Stimulated activated naive CD8-positive, alpha-beta T cell treated with anti-CD3 and anti-CD28 coated beads, Interleukin-15, Interleukin-2, amounts not matched to agents 100 ng/mL and 50 ng/mL, for 24 hours (primary cell): ENCODE measurements around the gene RNH1.

Experiments used
- H3K27ac Mint-ChIP-seq: one replicate; pipeline ENCODE4 v1.8.0; 2021; ENCODE audit warnings: mild to moderate bottlenecking, mixed read lengths
- H3K27me3 Mint-ChIP-seq: one replicate; pipeline ENCODE4 v1.8.0; 2021; ENCODE audit warnings: mixed read lengths
- H3K36me3 Mint-ChIP-seq: one replicate; pipeline ENCODE4 v1.8.0; 2021; ENCODE audit warnings: low read depth, mixed read lengths
- H3K4me1 Mint-ChIP-seq: one replicate; pipeline ENCODE4 v1.8.0; 2021; ENCODE audit warnings: low read depth, mixed read lengths
- H3K4me3 Mint-ChIP-seq: one replicate; pipeline ENCODE4 v1.8.0; 2021; ENCODE audit warnings: mild to moderate bottlenecking, mixed read lengths
- H3K9me3 Mint-ChIP-seq: one replicate; pipeline ENCODE4 v1.8.0; 2021; ENCODE audit warnings: mixed read lengths

RNH1 gene

DNA sequence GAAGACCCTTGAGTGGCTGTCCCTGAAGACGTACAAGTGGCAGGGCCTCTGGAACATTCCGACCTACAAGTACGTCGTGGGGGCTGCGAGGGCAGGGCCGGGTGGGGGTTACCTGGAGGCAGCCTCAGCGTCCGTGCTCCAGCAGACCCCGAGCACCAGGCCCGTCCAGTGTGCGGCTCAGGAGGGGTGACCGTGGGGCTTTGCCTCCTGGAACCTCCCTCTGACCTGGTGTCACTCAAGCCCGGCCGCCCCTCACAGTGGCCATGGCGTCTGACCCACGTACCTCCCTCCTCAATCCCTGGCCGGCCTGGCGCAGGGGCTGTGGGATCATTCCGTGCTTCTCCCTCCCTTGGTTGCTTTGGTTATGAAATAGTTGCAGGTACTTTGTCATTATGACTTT, 18.5 kb downstream of the RNH1 start:
- peaks cover 5% of the 10 kb centered on the region for H3K36me3 Mint-ChIP-seq
- H3K27me3 Mint-ChIP-seq: no peaks in the 10 kb centered on the region
- no peak overlapping the region for H3K27ac Mint-ChIP-seq
- H3K4me1 Mint-ChIP-seq: no peaks in the 10 kb centered on the region
- H3K9me3 Mint-ChIP-seq: no peaks in the 10 kb centered on the region
- H3K4me3 Mint-ChIP-seq: no peak overlapping the region

GRCh38 chr11:488062-488461, 19.0 kb downstream of the RNH1 start:
- Mint-ChIP-seq H3K9me3 (no peaks in the 10 kb centered on the region), H3K27ac (no peak overlapping the region), H3K4me3 (no peak overlapping the region), H3K27me3 (no peaks in the 10 kb centered on the region), H3K36me3 (peaks cover 5% of the 10 kb centered on the region), H3K4me1 (no peaks in the 10 kb centered on the region)

DNA sequence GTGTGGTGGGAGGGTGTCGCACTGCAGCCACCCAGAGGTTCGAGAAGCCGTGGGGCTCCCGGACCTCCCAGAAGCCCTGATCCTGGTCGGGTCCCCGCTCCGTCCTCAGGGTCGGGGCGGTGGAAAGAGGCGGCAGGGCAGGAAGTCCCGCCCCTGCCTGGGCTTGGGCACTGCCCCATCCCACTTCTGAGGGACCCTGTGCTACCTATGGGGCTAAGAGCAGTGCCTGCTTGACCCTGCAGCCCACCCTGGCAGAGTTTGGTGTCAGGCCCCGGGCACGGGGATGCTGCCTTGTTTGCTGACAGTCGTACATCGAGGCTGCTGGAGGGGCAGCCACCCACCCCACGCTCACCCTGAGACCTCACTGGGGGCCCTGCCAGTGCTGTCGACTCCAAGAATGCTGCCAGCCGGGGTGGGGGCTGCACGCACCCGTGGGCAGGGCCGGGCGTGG, 19.4 kb downstream of the RNH1 start:
- no peaks in the 10 kb centered on the region for H3K27me3 Mint-ChIP-seq
- no peaks in the 10 kb centered on the region for H3K9me3 Mint-ChIP-seq
- H3K36me3 Mint-ChIP-seq: peaks cover 5% of the 10 kb centered on the region
- no peak overlapping the region for H3K27ac Mint-ChIP-seq
- no peaks in the 10 kb centered on the region for H3K4me1 Mint-ChIP-seq
- no peak overlapping the region for H3K4me3 Mint-ChIP-seq

DNA sequence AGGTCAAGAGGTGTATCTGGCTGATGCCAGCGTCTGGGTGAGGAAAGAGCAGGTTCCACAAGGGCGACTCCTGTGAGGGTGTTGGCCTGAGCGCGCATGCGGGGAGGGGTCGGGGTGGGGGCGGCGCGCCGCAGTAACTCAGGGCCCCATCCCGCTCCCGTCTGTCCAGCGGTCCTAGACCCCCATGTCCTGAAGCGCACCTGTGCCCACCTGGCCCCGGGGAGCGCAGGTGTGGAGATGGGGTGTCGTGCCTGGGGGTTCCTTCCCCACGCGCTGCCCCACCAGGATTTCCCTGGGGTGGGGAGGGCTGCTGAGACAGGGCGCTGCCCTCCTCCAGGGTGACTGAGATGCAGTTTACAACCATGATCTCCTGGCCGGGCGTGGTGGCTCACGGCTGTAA, 20.9 kb downstream of the RNH1 start:
- Mint-ChIP-seq H3K4me3 (no peak overlapping the region), H3K9me3 (no peaks in the 10 kb centered on the region), H3K27ac (no peak overlapping the region), H3K36me3 (no peaks in the 10 kb centered on the region), H3K27me3 (no peaks in the 10 kb centered on the region), H3K4me1 (no peaks in the 10 kb centered on the region)

DNA sequence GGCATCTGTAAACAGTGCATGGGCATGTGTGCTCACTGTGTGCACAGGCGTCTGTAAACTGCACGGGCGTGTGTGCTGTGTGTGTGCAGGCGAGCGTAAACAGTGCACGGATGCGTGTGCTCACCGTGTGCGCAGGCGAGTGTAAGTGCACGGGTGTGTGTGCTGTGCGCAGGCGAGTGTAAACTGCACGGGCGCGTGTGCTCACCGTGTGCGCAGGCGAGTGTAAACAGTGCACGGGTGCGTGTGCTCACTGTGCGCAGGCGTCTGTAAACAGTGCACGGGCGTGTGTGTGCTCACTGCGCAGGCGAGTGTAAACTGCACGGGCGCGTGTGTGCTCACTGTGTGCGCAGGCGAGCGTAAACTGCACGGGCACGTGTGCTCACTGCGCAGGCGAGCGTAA, 22.4 kb downstream of the RNH1 start:
- Mint-ChIP-seq H3K27ac (no peak overlapping the region), H3K27me3 (no peaks in the 10 kb centered on the region), H3K9me3 (no peaks in the 10 kb centered on the region), H3K4me3 (no peak overlapping the region), H3K36me3 (no peaks in the 10 kb centered on the region), H3K4me1 (no peaks in the 10 kb centered on the region)

GRCh38 chr11:479311-479710, 27.7 kb downstream of the RNH1 start:
- Mint-ChIP-seq H3K4me1 (no peaks in the 10 kb centered on the region), H3K4me3 (no peak overlapping the region), H3K36me3 (no peaks in the 10 kb centered on the region), H3K9me3 (no peaks in the 10 kb centered on the region), H3K27ac (no peak overlapping the region), H3K27me3 (no peaks in the 10 kb centered on the region)

- H3K4me3 Mint-ChIP-seq: no peak overlapping the region
- H3K36me3 Mint-ChIP-seq: no peaks in the 10 kb centered on the region
- H3K27ac Mint-ChIP-seq: no peak overlapping the region
- H3K4me1 Mint-ChIP-seq: no peaks in the 10 kb centered on the region
- no peaks in the 10 kb centered on the region for H3K27me3 Mint-ChIP-seq
- no peaks in the 10 kb centered on the region for H3K9me3 Mint-ChIP-seq
Measured at GRCh38 chr11:477052-477715, 29.9 kb downstream of the RNH1 start.

GRCh38 chr11:476416-476815, 30.6 kb downstream of the RNH1 start:
- Mint-ChIP-seq H3K9me3 (no peaks in the 10 kb centered on the region), H3K27me3 (no peaks in the 10 kb centered on the region), H3K4me1 (no peaks in the 10 kb centered on the region), H3K4me3 (no peak overlapping the region), H3K36me3 (no peaks in the 10 kb centered on the region), H3K27ac (no peak overlapping the region)

- no peak overlapping the region for H3K4me3 Mint-ChIP-seq
- no peaks in the 10 kb centered on the region for H3K9me3 Mint-ChIP-seq
- no peak overlapping the region for H3K27ac Mint-ChIP-seq
- no peaks in the 10 kb centered on the region for H3K4me1 Mint-ChIP-seq
- no peaks in the 10 kb centered on the region for H3K27me3 Mint-ChIP-seq
- H3K36me3 Mint-ChIP-seq: no peaks in the 10 kb centered on the region
Measured at GRCh38 chr11:475941-476340, 31.1 kb downstream of the RNH1 start.

- no peak overlapping the region for H3K27ac Mint-ChIP-seq
Measured at GRCh38 chr11:474914-475506, 32.0 kb downstream of the RNH1 start.

DNA sequence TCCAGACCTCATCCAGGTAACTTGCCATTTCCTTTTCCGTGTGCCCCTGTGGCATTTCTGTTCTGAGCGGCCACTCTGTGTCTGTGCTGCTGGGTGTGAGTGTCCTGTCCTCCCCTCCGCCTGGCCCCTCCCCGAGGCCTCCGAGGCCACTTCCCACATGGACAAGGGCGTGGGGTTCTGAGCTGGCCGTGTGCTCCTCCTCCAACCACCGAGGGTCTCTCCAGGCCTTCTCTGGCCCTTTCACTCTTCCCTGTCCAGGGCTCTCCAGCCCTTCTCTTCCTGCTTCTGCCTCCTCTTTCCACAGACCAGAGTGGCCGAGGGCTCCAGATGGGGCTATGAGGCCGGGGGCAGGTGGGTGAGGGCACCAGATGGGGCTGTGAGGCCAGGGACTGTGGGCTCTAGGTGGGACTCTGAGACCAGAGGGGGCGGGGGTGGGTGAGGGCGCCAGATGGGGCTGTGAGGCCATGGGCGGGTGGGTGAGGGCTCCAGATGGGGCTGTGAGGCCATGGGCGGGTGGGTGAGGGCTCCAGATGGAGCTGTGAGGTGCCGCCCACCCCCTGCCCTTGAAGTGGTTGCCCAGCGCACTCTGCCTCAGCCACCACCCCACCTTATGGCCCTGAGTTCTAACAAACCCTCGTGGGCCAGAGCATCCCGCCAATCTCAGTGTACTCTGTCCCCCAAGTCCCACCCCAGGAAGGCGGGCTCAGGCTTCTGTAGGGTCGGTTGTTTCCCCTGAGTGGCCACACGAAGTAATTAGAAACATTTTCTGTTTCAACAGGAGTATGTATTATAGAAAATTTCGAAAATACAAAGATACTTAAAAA, 32.9 kb downstream of the RNH1 start:
- Mint-ChIP-seq H3K27ac (no peak overlapping the region), H3K27me3 (no peaks in the 10 kb centered on the region), H3K4me3 (no peak overlapping the region), H3K36me3 (no peaks in the 10 kb centered on the region), H3K4me1 (no peaks in the 10 kb centered on the region), H3K9me3 (no peaks in the 10 kb centered on the region)

More at GRCh38 chr11:474914-475506, 32.0 kb downstream of the RNH1 start:
- Mint-ChIP-seq H3K27me3 (no peaks in the 10 kb centered on the region), H3K9me3 (no peaks in the 10 kb centered on the region), H3K36me3 (no peaks in the 10 kb centered on the region), H3K4me1 (no peaks in the 10 kb centered on the region), H3K4me3 (no peak overlapping the region)

- Mint-ChIP-seq H3K4me1 (no peaks in the 10 kb centered on the region), H3K27ac (no peak overlapping the region), H3K36me3 (no peaks in the 10 kb centered on the region), H3K9me3 (no peaks in the 10 kb centered on the region), H3K27me3 (no peaks in the 10 kb centered on the region), H3K4me3 (no peak overlapping the region)
Measured at GRCh38 chr11:473415-473814, 33.6 kb downstream of the RNH1 start.

DNA sequence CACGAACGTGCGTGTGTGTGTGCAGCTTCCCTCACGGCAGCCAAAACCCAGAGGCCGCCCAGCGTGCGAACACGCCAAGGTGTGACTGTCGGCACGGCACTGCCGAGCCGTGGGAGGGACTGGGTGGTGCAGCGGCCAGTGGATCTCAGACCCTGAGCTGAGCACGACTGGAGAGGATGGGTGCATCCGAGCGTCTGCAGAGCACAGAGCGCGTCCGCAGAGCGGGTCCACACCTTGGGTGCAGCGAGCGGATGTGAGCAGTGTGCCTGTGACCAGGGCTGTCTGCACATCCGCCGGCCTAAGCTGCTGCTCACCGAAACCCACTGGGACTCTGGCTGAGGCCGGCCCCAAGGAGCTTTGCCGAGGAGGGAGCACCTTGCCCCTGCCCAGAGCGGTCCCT, 34.2 kb downstream of the RNH1 start:
- no peak overlapping the region for H3K4me3 Mint-ChIP-seq
- no peak overlapping the region for H3K27ac Mint-ChIP-seq

GRCh38 chr11:472272-472671, 34.8 kb downstream of the RNH1 start:
- H3K27ac Mint-ChIP-seq: no peak overlapping the region

More for the DNA sequence above, 34.2 kb downstream of the RNH1 start:
- Mint-ChIP-seq H3K27me3 (no peaks in the 10 kb centered on the region), H3K9me3 (no peaks in the 10 kb centered on the region), H3K36me3 (no peaks in the 10 kb centered on the region), H3K4me1 (no peaks in the 10 kb centered on the region)

DNA sequence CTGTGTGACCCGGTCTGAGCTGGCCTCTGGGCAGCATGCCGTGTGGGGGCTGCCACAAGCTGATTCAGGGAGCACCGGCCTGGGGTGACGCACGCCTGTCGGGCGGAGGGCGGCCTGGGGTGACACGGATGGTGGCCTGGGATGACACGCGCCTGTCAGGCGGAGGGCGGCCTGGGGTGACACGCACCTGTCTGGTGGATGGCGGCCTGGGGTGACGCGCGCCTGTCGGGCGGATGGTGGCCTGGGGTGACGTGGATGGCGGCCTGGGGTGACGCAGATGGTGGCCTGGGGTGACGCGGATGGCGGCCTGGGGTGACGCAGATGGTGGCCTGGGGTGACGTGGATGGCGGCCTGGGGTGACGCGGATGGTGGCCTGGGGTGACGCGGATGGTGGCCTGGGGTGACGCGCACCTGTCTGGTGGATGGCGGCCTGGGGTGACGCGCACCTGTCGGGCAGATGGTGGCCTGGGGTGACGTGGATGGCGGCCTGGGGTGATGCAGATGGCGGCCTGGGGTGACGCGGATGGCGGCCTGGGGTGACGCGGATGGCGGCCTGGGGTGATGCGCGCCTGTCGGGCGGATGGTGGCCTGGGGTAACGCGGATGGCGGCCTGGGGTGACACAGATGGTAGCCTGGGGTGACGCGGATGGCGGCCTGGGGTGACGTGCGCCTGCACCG, 35.4 kb downstream of the RNH1 start:
- Mint-ChIP-seq H3K4me1 (no peaks in the 10 kb centered on the region), H3K36me3 (peaks cover 3% of the 10 kb centered on the region), H3K4me3 (no peak overlapping the region), H3K27me3 (no peaks in the 10 kb centered on the region), H3K27ac (no peak overlapping the region), H3K9me3 (no peaks in the 10 kb centered on the region)

More at GRCh38 chr11:472272-472671, 34.8 kb downstream of the RNH1 start:
- no peaks in the 10 kb centered on the region for H3K4me1 Mint-ChIP-seq
- H3K4me3 Mint-ChIP-seq: no peak overlapping the region
- no peaks in the 10 kb centered on the region for H3K27me3 Mint-ChIP-seq
- no peaks in the 10 kb centered on the region for H3K36me3 Mint-ChIP-seq
- no peaks in the 10 kb centered on the region for H3K9me3 Mint-ChIP-seq
